GM21515 (cell line): ENCODE data around the gene MYH6.

ENCODE experiments used
- ATAC-seq: cut with Tn5 transposase; IDR thresholded peaks from one replicate; pipeline ENCODE4 v1.9.1; 2021; ENCODE audit not compliant: unreplicated experiment

Gene MYH6

GRCh38 chr14:23359722-23360447, 48.2 kb downstream of the MYH6 start:
- no peak for ATAC-seq

GRCh38 chr14:23359167-23359626, 48.9 kb downstream of the MYH6 start:
- no peak for ATAC-seq

- no peak for ATAC-seq
Observed at GRCh38 chr14:23358553-23359166, 49.4 kb downstream of the MYH6 start.

GRCh38 chr14:23358042-23358441, 50.0 kb downstream of the MYH6 start:
- ATAC-seq: no peak

GRCh38 chr14:23357261-23357660, 50.8 kb downstream of the MYH6 start:
- no peak for ATAC-seq

GRCh38 chr14:23356662-23357061, 51.4 kb downstream of the MYH6 start:
- no peak for ATAC-seq

GRCh38 chr14:23355871-23356435, 52.1 kb downstream of the MYH6 start:
- no peak for ATAC-seq

GRCh38 chr14:23354990-23355389, 53.1 kb downstream of the MYH6 start:
- no peak for ATAC-seq

- ATAC-seq: no peak
Observed at GRCh38 chr14:23353433-23353780, 54.7 kb downstream of the MYH6 start.

GRCh38 chr14:23352506-23353432, 55.3 kb downstream of the MYH6 start, which contains the start of gene SLC22A17:
Gene SLC22A17 (minus strand): TSS chr14:23352887.
- ATAC-seq: no peak

- no peak for ATAC-seq
Observed at GRCh38 chr14:23351681-23352505, 56.2 kb downstream of the MYH6 start.

- ATAC-seq: no peak
Observed at GRCh38 chr14:23349156-23349845, 58.8 kb downstream of the MYH6 start.

GRCh38 chr14:23348297-23348655, 59.8 kb downstream of the MYH6 start:
- ATAC-seq: no peak

- ATAC-seq: no peak
Observed at GRCh38 chr14:23347406-23348296, 60.4 kb downstream of the MYH6 start.

GRCh38 chr14:23346693-23347405, 61.2 kb downstream of the MYH6 start:
- no peak for ATAC-seq

- no peak for ATAC-seq
Observed at GRCh38 chr14:23345987-23346692, 61.9 kb downstream of the MYH6 start.

GRCh38 chr14:23344481-23344880, 63.6 kb downstream of the MYH6 start:
- ATAC-seq: no peak
